Myocyte (in vitro differentiated cells): Measurements from ENCODE around the gene PSG2. TPM values are rescaled to one million over a fixed set of nuclear protein-coding genes. Genes with fewer than 3 reads are reported as not detected.
"Not testable (repeated sequence)": the region's sequence is repeated elsewhere in the genome, so short reads cannot be mapped to it uniquely, and the experiment has no call there.

Source experiments
- DNase-seq: peaks from one replicate; pipeline ENCODE4 v3.0.0-alpha.2; 2012; ENCODE audit warnings: low read depth
- total RNA-seq: library from RNA; depleted of rRNA; stranded (reverse); fragments of >200 nt; gene quantifications from 2 replicates; pipeline ENCODE4 v1.2.3, GENCODE V29; 2014

The PSG2 gene
- total RNA-seq, 1 donor from 2014 or later, result 0.16 TPM

GRCh38 chr19:43078311-43078710 lies 4.2 kb downstream of the PSG2 start:
- no peak for DNase-seq

GRCh38 chr19:43077881-43078280 lies 4.6 kb downstream of the PSG2 start:
- DNase-seq, result peak; percentile 45

GRCh38 chr19:43062418-43062817 lies 20.1 kb downstream of the PSG2 start:
- not testable (repeated sequence) for DNase-seq

GRCh38 chr19:43061326-43061725 lies 21.2 kb downstream of the PSG2 start:
- peak; percentile 61 for DNase-seq

DNA sequence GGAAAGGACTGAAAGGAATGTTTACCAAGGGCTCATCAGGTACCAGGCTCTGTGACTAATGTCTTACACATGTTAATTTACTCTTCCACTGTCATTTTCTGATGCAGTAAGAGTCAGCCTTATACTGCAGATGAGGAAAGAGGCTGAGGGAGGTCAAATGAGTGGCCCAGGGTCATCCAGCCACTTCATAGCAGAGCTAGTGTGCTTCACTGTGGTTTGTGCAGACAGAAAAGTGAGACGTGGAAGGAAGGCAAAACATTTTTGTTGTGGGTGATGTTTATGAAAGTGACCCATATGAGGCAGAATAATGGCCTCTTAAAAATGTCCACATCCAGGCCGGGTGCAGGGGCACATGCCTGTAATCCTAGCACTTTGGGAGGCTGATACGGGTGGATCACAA lies 22.2 kb downstream of the PSG2 start:
- DNase-seq, result peak; percentile 22

GRCh38 chr19:43059482-43059881 lies 23.0 kb downstream of the PSG2 start:
- DNase-seq, result not testable (repeated sequence)

DNA sequence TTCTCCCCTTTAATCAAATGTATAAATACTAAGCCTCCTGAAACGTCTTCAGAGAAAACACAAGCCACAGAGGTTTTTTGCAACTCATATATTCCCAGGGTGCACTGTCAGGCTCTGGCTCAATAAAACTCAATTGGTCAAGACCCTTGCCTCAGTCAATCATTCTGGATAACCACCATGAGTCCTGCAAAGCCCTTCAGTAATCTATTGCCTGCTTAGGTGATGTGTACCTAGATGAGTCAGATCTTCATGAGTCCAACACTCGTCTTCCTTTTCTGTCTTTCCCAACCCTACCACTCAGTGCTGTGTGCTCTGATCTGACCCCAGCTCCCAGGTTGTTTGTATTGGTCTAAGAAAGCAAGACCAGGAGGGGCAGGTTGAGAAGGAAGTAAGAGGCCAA lies 24.1 kb downstream of the PSG2 start:
- DNase-seq, result not testable (repeated sequence)

GRCh38 chr19:43047966-43048365 lies 34.5 kb downstream of the PSG2 start:
- DNase-seq, result not testable (repeated sequence)

- DNase-seq, result not testable (repeated sequence)
Observed at GRCh38 chr19:43046578-43046977, 35.9 kb downstream of the PSG2 start.

DNA sequence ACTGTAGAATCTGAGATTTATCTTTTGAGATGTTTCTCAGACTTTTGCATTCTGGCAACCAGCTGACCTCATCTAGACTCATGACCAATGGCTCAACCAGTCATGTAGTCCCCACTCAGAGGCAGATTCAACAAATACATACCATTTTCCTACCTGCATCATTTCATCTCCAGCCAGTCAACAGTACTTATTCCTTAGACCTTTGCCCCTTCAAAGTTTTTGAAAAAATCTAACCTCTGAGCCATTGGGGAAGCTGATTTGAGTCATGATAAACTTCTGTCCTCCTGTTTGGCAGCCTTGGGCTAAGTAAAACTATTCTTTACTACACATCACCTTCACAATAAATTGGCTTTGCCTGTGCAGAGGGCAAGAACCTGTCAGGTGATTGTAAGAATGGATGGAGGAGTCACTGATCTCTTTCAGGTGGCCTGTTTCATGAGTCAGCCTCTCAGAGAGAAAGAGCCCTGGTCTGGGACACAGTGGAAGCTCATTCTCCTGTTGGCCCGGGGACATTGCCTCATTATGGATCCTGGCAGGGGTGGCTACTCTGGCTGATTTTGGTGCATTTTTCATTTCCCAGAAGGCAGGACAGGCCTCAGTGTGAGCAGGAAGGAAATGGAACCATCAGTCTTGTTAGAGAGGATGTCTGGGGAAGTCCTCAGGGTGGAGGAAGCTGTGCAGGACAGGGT lies 38.9 kb downstream of the PSG2 start:
- not testable (repeated sequence) for DNase-seq

- peak; percentile 45 for DNase-seq
Observed at GRCh38 chr19:43031645-43032044, 50.9 kb downstream of the PSG2 start.

DNA sequence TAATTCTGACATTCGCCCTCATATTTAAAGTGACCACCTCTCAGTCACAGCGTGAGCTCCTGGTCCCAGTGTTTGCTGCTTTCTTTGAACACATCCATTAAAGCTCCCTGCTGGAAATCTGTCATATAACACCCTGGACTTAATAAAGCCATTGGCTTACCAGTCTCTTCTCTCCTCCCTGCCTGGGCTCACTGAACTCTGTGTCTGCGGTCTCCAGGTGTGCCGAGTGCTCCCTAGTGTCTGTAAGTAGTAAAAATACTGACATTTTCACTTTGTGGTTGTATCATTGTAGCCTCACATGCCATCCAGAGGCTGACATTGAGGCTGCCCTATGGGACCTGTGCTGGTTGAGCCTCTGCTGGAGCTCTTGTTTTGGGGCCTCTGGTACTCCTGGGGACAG lies 53.6 kb downstream of the PSG2 start:
- no peak for DNase-seq

- not testable (repeated sequence) for DNase-seq
Observed at GRCh38 chr19:43027985-43028384, 54.5 kb downstream of the PSG2 start.

DNA sequence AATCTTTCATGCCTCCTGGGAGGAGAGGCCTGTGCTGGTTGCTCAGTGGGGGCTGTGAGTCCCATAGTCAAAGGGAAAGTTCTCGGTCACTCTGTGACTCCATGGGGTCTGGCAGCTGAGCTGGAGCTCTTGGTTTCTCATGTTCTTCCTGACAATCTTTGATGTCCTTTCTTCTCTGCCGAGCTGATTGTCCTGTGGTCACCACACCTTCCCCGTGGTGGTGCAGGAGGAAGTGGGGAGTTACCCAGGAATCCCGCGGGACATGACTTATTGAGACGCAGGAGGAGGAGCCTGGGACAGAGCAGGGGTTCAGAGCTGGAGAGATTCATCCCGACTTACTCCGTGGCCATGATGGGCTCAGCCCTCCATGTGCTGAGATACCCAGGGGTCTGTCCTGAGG lies 55.4 kb downstream of the PSG2 start:
- not testable (repeated sequence) for DNase-seq

DNA sequence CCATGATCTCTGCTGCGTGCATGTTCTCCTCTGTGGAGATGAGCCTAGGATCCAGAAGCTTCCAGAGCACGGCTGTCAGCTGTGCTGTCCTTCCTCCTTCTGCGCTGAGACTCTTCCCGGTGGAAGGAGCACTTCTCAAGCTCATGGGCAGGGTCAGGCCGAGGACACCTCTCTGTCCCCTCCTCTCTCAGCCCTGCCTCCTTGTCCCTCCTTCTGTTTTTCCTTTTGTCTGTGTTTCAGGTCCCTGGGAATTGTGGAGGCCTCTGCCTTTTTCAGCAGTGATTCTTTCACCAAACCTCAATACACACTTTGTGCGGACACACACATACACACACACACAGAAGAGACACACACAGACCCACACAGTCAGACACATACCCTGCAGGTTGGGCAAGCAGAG lies 56.1 kb downstream of the PSG2 start, which contains the start of gene PSG11:
Gene PSG11 (minus strand): TSS at position 101 of the 400 bp plus-strand sequence. CDS start 97 bp downstream, at position 4.
- DNase-seq, result not testable (repeated sequence)

DNA sequence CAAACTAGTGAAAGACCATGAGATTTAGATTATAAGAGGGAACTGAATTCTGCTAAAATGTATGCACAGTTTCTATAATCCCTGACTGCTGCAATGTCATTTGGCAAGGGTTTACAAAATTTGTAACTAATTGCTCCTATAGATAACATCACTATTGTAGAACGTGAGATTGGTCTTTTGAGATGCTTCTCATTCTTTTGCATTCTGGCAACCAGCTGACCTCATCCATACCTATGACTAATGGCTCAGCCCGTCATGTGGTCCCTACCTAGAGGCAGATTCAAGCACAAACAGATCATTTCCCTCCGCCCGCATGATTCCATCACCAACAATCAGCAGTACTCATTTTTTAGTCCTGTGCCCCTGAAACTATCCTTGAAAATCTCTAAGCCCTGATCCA lies 60.4 kb downstream of the PSG2 start:
- DNase-seq, result peak; percentile 36

DNA sequence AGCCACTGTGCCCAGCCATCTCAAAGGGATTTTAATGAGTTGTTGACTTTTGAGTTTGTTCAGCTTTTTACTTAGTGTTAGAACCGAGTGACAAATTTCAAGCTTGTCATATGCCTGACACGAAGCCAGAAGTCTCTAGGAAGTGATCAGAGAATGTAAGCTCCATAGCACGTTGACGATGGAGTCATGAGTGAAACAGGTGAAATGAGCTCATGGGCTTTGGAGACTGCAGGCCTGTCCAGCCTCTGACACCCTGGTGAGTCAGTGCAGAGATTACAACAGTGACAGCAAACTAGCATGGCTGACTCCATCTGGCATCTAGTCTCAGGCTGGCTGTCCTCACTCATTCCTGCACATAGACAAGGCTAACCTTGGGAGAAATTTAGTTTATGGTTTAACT lies 60.9 kb downstream of the PSG2 start:
- peak; percentile 82 for DNase-seq

DNA sequence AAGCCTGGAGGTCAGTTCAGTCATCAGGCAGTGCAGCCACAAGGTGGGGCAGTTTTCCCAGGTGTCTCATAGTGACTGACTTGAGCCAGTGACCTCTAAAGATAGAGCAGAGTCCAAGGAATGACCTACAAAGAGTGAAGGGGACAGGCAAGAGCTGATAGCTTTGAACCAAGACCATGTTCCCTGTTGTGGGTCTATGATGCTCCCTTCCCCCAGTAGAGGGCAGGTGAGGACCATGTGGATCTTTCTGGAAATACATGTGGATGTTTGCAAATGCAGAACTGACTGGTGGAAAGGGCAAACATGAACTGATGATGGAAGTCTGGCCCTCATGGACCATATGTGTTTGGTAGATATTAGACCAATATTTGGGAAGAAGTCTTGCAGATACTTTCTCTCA lies 62.9 kb downstream of the PSG2 start:
- not testable (repeated sequence) for DNase-seq

Other genes starting within 250 kb of the PSG2 start
- gene PSG1, start 203.0 kb downstream of the PSG2 start, total RNA-seq, result 4.7 and 16.3 TPM in 2 replicates
- not detected in 2 replicates for gene PSG6, start 164.8 kb downstream of the PSG2 start, total RNA-seq
- not detected in 2 replicates for gene PSG7, start 145.5 kb downstream of the PSG2 start, total RNA-seq
- 1.1 and 2.8 TPM in 2 replicates for gene PSG11, start 56.2 kb downstream of the PSG2 start, total RNA-seq
- gene PSG5, start 103.8 kb upstream of the PSG2 start, total RNA-seq, result not detected in 2 replicates
- 0.26 TPM in 1 of 2 replicates, not detected in the other for gene PSG4, start 122.9 kb upstream of the PSG2 start, total RNA-seq
- gene PSG9, start 186.8 kb upstream of the PSG2 start, total RNA-seq, result not detected in 2 replicates